GM18951 (cell line): ENCODE results near the gene CLIC6.

Experiments used
- POLR2A ChIP-seq: IDR thresholded peaks from 4 replicates; pipeline ENCODE4 v1.6.1; 2011; ENCODE audit warnings: mild to moderate bottlenecking; ENCODE audit not compliant: insufficient read length, insufficient read depth; ENCODE audit errors: extremely low read depth
- in situ Hi-C: fragments of 300-500 bp; cut with MboI; formaldehyde crosslinking; loops from one replicate; pipeline ENCODE4 v1.12.0; 2022; ENCODE audit warnings: low sequenced_read_pairs, mixed read lengths, inconsistent platforms; ENCODE audit not compliant: unreplicated experiment

Gene CLIC6

DNA sequence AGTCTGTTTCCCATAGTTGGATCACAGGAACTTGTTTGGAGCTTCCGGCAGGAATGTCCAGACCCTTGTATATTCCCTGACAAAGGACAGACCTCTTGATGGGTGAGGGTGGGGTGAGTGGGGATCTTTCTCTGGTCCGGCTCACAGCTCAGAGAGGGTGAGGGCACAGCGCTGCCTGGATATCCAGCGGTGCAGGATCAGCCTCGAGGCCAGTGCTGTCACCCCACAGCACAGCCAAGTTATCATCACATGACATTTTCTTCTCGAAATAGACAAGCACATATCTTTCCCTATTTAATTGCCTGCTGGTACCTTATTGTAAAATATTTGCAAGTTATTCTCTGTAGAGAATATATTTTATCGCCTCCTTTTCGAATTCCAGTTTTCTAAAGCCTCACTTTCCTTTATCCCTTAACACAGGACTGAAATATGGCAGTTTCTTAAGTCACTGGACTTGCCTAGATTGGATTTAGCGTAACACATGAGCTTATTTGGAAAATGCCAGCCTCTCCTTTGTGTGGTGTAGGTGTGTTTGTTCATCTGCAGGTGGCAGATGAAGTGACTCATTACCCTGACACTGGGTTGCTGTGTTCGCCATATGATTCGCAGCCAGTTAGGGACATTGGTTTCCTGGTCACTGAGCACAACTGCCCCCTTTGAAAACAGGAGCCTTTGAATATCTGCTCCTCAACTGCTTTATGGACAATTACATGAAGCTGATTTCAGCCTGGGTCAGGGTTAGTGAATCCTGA lies 21.4 kb downstream of the CLIC6 start:
- no peak for TF ChIP-seq POLR2A
- in situ Hi-C loops: no loop called here

DNA sequence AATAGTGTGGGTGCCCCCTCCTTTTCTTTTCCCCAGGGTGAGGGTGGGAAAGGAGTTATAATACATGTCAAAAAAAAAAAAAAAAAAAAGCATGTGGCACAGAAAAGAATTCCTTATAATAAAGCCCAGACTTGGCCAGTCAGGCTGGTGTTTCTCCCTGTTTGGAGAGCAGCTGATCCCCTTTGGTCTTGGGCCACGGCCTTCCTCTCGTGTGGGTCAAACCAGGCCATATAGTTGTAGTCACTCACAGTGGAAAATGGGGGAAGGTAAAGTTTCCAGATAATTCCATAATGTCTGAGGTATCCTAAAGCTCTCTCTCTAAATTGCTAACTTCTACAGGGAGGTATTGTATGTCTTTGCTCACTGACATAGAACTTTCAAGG lies 22.0 kb downstream of the CLIC6 start:
- in situ Hi-C loops: no loop called here
- TF ChIP-seq POLR2A: no peak

DNA sequence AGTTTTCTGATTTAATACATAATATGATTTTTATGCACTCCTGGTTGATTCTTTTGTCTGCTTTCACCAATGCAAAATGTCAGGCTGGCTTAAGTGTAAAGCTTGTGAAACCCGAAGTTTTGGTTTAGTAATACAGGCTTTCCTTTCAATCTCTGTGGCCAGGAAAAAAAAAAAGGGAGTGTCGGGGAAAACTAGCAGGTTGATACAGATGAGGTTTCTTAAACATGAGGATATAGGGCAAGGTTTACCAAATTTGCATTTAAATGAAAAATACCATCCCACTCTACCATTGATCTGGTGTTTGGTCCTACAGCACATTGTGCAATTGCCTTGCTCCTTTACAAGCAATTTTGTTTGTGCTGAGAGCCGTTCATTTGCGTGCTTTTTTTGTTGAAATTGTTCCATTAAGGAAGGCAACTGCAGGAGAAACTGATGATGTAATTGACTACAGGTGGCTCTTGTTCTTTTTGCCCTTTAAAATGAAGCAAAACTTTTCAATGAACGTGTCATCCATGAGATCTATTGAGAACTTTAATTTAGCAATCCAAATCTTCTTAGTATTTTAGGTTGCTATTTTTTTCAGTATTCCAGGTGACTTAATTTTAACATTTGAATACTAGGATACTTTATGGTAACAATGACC lies 22.7 kb downstream of the CLIC6 start:
- TF ChIP-seq POLR2A: no peak
- in situ Hi-C loops: no loop called here

DNA sequence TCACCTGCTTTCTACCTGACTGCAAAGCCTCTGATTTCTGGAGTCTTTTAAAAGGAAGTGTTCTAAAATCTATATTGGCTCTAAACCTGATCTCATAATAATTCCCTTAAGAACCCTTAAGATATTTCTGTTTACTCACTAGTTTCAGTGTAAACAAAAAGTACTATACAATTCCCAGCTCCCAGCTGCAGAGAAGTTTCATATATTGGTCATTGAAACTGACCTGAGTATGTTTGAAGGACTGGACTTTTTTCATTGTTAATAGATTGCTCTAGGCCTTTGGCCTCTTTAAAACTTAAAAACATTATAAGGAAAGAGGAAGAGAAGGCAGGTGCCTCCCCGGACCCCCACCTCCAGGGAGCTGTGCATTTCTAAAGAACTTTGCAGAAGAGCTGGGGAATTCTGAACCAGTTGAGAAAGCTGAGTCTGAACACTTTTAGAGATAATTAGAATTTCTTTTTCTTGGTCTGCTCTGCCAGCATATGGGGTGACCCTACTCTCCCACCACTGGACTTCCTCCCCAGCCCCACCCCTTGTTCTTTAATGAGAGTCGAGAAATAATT lies 23.7 kb downstream of the CLIC6 start:
- TF ChIP-seq POLR2A: no peak

DNA sequence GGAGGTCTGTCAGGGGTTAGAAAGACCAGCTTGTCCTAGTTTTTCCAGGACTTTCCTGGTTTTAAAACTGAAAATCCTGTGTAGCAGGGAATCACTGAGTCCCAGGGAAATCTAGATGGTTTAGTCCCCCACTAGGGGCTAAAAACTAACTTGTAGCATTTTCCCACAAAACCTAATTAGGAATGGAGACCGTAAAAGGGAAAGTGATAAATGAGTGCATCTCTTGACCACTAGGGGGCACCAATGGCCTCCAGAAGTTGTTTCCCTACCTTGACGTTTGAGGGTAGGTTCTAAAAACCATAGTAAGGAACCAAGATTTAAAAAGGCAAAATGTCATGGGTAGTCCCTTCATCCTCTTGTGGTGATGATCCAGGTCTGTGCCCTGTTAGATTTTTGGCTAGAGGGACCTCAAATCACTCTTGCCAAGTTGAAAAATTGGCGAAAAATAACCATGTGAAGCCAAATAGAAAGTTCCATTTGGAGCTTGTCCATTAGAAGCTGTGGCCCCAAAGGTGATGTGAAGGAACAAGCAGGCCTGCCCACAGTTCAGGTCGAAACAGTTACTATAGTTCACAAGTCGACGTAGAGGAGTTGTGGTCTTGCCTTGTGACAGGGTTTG lies 24.5 kb downstream of the CLIC6 start:
- TF ChIP-seq POLR2A: no peak
- in situ Hi-C loops: no loop called here

More for the DNA sequence above, 23.7 kb downstream of the CLIC6 start:
- in situ Hi-C loops: no loop called here

DNA sequence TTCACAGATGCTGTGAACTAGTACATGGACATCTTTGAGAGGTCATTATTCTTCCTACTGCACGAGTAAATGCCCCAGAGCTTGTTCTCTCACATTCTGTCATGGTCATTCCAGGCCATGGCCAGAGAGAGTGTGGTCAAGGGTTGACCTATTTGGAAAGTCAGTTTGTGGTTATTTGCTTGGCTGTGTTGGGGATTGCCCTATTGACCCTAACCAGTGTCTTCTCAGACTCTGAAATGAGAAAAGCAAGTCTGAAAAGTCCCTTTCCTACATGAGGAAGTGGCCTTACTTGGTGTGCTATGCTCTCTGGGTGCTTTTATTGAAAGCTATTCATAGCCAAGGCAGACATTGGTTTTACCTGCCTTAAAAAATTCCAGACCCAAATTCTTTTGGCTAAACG lies 26.6 kb downstream of the CLIC6 start:
- in situ Hi-C loops: no loop called here
- TF ChIP-seq POLR2A: no peak

DNA sequence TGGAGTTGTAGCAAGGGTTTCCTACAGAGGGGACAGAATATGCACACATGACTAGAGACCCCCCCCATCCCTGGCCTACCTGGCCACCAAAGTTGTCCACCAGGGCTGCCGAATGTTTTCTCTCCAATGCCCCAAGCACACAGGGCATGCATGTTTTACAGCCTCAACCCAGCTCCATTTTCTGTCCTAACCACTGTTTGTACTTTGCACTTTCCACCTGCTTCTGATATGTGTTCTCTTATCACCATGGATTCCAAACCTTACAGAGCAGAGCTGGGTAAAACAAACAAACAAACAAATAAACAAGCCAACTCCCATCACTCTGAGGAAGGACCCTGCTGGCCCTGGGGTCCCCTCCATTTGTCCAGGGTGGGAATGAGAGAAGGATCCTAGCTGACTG lies 27.3 kb downstream of the CLIC6 start:
- no peak for TF ChIP-seq POLR2A
- in situ Hi-C loops: no loop called here

DNA sequence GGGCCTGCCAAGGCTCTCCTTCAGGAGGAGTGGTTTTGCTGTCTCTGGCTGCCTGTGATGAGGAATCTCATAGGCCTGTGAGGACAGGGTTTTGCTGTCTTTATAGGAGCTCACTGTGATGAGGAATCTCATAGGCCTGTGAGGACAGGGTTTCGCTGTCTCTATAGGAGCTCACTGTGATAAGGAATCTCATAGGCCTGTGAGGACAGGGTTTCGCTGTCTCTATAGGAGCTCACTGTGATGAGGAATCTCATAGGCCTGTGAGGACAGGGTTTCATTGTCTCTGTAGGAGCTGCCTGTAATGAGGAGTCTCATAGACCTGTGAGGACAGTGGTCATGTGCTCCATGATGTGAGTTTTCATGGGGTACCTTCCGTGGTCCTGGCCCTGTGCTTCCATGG lies 29.0 kb downstream of the CLIC6 start:
- TF ChIP-seq POLR2A: no peak
- in situ Hi-C loops: no loop called here

DNA sequence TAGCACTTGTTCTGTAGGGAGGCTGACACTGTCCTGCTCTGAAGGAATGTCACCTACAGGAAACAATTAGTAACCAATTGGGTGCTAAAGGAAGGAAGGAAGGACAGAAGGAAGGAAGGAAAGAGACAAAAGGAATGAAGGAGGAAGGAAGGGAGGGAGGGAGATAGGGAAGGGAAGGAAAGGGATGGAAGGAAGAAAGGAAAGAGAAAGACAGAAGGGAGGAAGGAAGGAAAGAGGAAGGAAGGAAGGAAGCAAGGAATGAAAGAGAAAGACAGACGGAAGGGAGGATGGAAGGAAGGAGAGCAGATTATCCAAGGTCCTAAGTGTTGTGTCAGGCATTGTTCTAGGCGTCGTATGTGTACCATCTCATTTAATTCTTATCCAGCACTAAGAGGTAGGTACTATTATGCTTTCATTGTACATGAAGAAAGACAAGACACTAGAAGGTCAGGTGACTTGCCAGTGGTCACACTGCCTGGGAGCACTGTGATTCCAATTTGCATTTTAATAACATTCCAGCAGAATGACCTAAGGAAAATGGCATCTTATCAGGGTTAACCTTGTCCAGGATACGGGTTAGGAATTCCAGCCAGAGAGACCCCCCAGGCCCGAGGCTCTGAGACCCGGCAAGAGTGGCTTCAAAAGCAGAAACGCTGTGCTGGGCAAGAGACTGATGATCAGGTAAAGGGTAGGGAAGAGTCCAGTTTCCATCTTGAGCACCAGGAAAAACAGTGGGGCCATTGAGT lies 29.6 kb downstream of the CLIC6 start:
- TF ChIP-seq POLR2A: no peak
- in situ Hi-C loops: no loop called here

DNA sequence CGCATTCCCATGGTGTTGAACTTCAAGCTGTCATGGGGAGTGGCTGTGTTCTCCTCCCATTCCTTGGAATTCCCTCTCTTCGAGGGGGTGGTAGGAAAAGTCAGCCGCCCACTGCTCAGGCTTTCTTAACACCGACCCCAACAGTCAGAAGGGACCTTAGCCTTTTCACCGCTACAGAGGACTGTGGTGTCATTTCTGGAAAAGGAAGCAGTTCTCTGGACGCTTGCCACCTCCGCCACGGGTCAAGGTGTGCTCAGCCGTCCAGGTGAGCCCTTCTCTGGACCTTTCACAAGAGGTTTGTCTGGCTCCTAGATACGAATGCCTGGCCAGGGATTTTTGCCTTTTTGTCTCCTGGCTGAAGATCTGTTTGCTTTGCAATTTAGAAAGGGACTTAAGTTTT lies 31.8 kb downstream of the CLIC6 start:
- in situ Hi-C loops: no loop called here
- TF ChIP-seq POLR2A: no peak

DNA sequence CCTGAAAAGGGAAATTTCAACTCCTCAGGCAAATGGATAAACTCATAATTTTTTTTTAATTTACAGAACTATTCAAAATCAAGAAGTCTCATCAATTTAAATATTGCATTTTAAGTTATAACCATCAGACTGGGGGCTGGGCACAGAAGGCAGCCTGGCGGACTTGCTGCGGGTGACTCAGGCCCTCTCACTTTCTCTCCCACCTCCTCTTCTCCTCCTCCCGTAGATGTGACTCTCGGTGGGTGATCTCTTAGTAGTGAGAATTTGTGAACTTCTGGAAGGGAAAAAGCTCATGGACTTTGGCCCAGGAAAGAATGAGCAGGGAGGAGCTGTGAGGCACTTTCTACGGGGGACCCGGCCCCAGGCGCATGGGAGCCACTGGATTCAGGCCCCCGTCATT lies 32.9 kb downstream of the CLIC6 start:
- TF ChIP-seq POLR2A: no peak
- in situ Hi-C loops: no loop called here

DNA sequence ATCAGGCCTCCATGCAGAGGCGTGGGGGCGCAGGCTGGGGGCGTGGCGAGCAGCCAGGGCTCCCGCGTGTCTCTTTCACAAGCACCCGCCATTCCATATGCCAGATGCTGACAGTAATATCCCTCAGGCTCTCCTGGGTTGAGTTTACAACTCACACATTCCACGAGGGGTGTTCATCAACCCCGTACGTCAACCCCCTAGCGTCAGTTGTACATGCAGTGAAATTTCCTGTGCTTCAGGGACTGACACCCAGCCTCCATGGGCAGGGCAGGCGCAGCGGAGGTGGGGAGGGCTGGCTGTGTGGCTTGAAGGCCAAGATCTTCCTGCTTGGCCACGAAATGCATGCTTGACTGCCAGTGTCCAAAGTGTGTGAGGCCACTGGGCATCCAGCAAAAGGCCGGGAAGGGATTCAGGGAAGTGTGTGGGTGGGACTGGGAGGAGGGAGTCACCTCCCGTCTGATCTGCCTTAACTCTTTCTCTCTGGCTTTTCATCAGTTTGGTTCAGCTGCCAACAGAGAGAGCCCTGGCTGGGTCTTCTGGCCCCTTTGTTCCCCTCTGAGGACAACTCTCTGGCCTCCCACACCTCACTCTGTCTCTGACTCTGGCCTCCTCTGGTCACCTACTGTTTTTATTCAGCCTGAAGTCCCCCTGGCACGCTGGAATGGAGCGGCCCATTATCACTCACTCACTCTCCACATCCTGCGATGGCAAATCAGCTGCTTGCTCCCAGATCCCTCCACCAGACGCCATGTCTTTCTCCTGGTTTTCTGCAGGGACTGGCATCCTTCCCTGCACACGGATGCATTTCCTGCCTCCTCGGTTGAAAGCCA lies 33.8 kb downstream of the CLIC6 start:
- in situ Hi-C loops: no loop called here

More for the DNA sequence above, 33.8 kb downstream of the CLIC6 start:
- TF ChIP-seq POLR2A: no peak
